HEK293T (cell line): ENCODE data around the gene PQBP1.

Experiments used
- CTCF ChIA-PET: fragments of 350-600 bp; formaldehyde crosslinking; extraction: SDS; loops from one replicate; lab custom pipeline; 2021; ENCODE audit warnings: antibody characterized with exemption, inconsistent platforms; lab: Yijun Ruan, JAX
- POLR2A ChIA-PET: fragments of 350-600 bp; formaldehyde crosslinking; extraction: SDS; loops from one replicate; lab custom pipeline; 2020; ENCODE audit warnings: antibody characterized with exemption, inconsistent platforms; lab: Yijun Ruan, JAX
- DNase-seq: peaks from one replicate; pipeline ENCODE4 v3.0.0; 2012; ENCODE audit warnings: mixed read lengths; ENCODE audit errors: extremely low spot score
- ARNT ChIP-seq: fragments of 450-650 bp; IDR thresholded peaks from 2 replicates; pipeline ENCODE4 v1.6.1; 2017; ENCODE audit warnings: mild to moderate bottlenecking
- BHLHE40 ChIP-seq: fragments of 450-650 bp; IDR thresholded peaks from 2 replicates; pipeline ENCODE4 v1.6.1; 2016; ENCODE audit warnings: mild to moderate bottlenecking, moderate library complexity, borderline replicate concordance
- CTBP1 ChIP-seq: fragments of 450-650 bp; IDR thresholded peaks from 2 replicates; pipeline ENCODE4 v1.6.1; 2016; ENCODE audit warnings: borderline replicate concordance
- ELF4 ChIP-seq: fragments of 450-650 bp; IDR thresholded peaks from 2 replicates; pipeline ENCODE4 v1.6.1; 2017; ENCODE audit warnings: antibody characterized with exemption
- FOXA1 ChIP-seq: fragments of 450-650 bp; IDR thresholded peaks from 2 replicates; pipeline ENCODE4 v1.6.1; 2016; ENCODE audit warnings: mild to moderate bottlenecking
- FOXK2 ChIP-seq: fragments of 450-650 bp; IDR thresholded peaks from 2 replicates; pipeline ENCODE4 v1.6.1; 2016; ENCODE audit warnings: mild to moderate bottlenecking
- FOXM1 ChIP-seq: fragments of 450-650 bp; IDR thresholded peaks from 2 replicates; pipeline ENCODE4 v1.6.1; 2017; ENCODE audit warnings: mild to moderate bottlenecking, borderline replicate concordance
- HDGF ChIP-seq: fragments of 450-650 bp; IDR thresholded peaks from 2 replicates; pipeline ENCODE4 v1.6.1; 2017; ENCODE audit warnings: antibody characterized with exemption, borderline replicate concordance
- L3MBTL2 ChIP-seq: fragments of 450-650 bp; conservative IDR thresholded peaks from 2 replicates; pipeline ENCODE4 v1.6.1; 2016; ENCODE audit warnings: mild to moderate bottlenecking
- LEF1 ChIP-seq: fragments of 450-650 bp; IDR thresholded peaks from 2 replicates; pipeline ENCODE4 v1.6.1; 2017; ENCODE audit warnings: mild to moderate bottlenecking, borderline replicate concordance
- NFRKB ChIP-seq: fragments of 450-650 bp; IDR thresholded peaks from 2 replicates; pipeline ENCODE4 v1.6.1; 2016; ENCODE audit warnings: mild to moderate bottlenecking, moderate library complexity
- PKNOX1 ChIP-seq: fragments of 450-650 bp; IDR thresholded peaks from 2 replicates; pipeline ENCODE4 v1.6.1; 2016
- SP1 ChIP-seq: fragments of 450-650 bp; IDR thresholded peaks from 2 replicates; pipeline ENCODE4 v1.6.1; 2017
- SUZ12 ChIP-seq: fragments of 450-650 bp; IDR thresholded peaks from 2 replicates; pipeline ENCODE4 v1.6.1; 2016; ENCODE audit warnings: mild to moderate bottlenecking
- TARDBP ChIP-seq: fragments of 450-650 bp; IDR thresholded peaks from 2 replicates; pipeline ENCODE4 v1.6.1; 2016
- ZNF384 ChIP-seq: fragments of 450-650 bp; IDR thresholded peaks from 2 replicates; pipeline ENCODE4 v1.6.1; 2016

PQBP1 gene

GRCh38 chrX:48904626-48905025 is 6.9 kb downstream of the PQBP1 start:
- DNase-seq, result no peak
- ChIA-PET CTCF (no interaction called here), POLR2A (interaction anchor here (1.2 kb wide), 1 partner anchor 7 kb away, joined by 6 read pairs; the partner anchor contains the start of gene SLC35A2)
- TF ChIP-seq FOXA1 (no peak), NFRKB (no peak), ARNT (no peak), PKNOX1 (no peak), LEF1 (no peak)

DNA sequence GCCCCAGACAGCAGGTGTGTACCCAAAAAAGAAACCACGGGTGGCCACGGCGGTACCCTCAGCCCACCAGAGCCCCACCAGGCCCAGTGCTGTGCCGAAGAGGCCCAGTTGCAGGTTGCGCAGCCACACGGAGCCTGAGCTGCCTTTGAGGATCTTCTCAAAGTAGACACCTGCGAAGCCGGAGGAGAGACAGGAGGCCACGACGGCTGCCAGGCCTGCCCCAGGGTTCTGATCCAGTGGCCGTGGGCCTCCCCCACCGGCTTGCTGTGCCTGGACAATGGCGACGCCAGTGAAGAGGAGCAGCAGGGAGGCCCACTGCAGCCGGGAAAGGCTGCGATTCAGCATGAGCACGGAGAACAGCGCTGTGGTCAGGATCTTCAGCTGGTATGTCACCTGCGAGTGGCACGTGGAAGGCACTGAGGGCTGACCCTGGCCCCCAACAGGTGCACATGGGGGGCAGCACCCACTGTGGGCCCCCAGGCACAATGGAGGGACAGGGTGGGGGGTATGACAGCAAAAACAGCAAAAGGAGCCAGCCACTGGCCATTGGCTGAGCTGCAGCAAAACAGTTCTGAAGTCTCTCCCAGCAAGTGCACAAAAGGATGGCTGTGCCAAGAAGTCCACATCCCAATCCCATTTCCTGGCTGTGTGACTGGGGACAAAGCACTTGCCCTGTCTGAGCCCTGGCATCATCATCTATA is 7.5 kb downstream of the PQBP1 start:
- TF ChIP-seq ELF4 (no peak), FOXK2 (no peak), FOXA1 (no peak), BHLHE40 (no peak), FOXM1 (no peak), ZNF384 (no peak), CTBP1 (no peak), NFRKB (no peak)
- no peak for DNase-seq
- ChIA-PET POLR2A (interaction anchor here (2.2 kb wide), 1 partner anchor 7 kb away, joined by 11 read pairs; the partner anchor contains the start of genes PQBP1 and TIMM17B), CTCF (no interaction called here)

DNA sequence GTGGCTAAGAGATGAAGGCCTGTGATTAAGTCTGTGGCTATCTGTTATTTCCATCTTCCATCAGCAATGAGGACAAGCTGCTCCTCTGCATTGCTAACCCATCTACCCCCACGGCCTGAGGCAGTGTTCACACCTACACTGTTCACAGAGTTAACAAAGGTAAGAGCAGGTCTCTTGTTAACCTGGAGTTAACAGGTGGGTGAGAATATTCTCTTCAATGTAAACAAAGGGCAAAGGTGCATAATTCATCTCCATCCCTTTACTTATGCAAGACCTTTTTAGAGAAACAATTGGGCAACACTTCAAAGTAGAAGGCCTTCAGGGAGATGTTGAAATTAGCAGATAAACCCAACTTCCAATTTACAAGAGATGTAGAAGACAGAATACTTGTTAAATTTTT is 10.9 kb downstream of the PQBP1 start:
- POLR2A ChIA-PET, result no interaction called here
- no peak for DNase-seq
- CTCF ChIA-PET, result no interaction called here
- TF ChIP-seq ZNF384 (no peak), SP1 (no peak), NFRKB (no peak), FOXA1 (no peak), TARDBP (no peak), BHLHE40 (no peak), HDGF (no peak), LEF1 (no peak), ELF4 (no peak), FOXM1 (no peak), PKNOX1 (no peak), CTBP1 (no peak), SUZ12 (no peak), FOXK2 (no peak), L3MBTL2 (no peak), ARNT (no peak)

GRCh38 chrX:48909703-48910294 is 12.1 kb downstream of the PQBP1 start:
- CTCF ChIA-PET, result no interaction called here
- DNase-seq, result no peak
- POLR2A ChIA-PET, result no interaction called here
- TF ChIP-seq SUZ12 (no peak), HDGF (no peak), BHLHE40 (no peak), NFRKB (no peak), FOXK2 (no peak), CTBP1 (no peak), SP1 (no peak), FOXM1 (no peak), FOXA1 (no peak), PKNOX1 (no peak), ARNT (no peak)

GRCh38 chrX:48910926-48911411 is 13.2 kb downstream of the PQBP1 start:
- no peak for TF ChIP-seq SP1
- no peak for TF ChIP-seq FOXM1
- CTCF ChIA-PET, result no interaction called here
- POLR2A ChIA-PET, result interaction anchor here (1.0 to 2.6 kb wide), 6 partner anchors 7 to 174 kb away, joined by 3 to 26 read pairs (median 6); partner anchors contain the start of genes PQBP1 and TIMM17B
- DNase-seq, result no peak

DNA sequence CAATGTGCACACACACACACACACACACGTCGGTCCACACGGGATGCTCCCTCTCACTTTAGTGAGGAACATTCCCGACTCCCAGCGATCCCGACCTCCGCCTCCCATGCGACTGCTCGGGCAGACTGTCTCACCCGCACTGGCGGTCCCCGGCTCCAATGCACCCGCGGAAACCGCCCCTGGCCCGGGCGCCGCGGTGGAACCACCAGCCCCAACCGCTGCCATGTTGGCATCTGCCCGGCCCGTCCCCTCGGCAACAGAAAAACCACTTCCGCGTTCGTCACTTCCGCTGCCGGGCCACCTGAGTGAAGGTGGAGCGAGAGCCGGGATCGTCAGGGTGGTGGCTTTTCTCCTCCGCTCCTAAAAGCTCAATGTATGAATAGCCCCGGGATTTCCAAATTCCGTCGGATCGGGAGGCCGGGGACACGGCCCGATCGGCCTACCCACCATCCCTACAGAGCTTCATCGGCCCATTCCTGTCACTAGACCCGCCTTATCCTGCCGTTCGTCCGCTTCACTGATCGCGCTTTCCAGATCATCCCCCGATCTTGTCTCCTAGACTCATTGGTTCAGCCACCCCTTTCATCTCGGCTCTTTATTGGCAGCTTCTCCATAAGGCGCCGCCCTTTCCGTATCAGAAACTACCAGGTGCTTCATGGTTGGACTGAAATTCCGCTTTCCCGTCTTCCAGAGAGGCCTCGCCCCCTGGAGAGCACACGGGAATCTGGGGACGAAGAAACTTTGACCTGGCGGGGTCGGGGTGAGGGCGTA is 13.9 kb downstream of the PQBP1 start, which contains the start of gene SLC35A2:
SLC35A2 (minus strand) TSS at position 235 of the 771 bp plus-strand sequence; CDS start at position 225, 10 bp downstream.
- peak; percentile 75 for DNase-seq
- TF ChIP-seq ELF4 (peak; percentile 68), SP1 (no peak), HDGF (no peak), PKNOX1 (peak; percentile 36; the same call in 1 of the 2 replicates)
- POLR2A ChIA-PET, result interaction anchor here (0.6 to 2.6 kb wide), 7 partner anchors 8 to 174 kb away, joined by 3 to 26 read pairs (median 6); partner anchors contain the start of genes PQBP1 and TIMM17B
- CTCF ChIA-PET, result no interaction called here
